ENCODE measurements around the gene TTBK2. TPM values are rescaled to one million over a fixed set of nuclear protein-coding genes. Genes with fewer than 3 reads are reported as not detected.

TTBK2 gene
- total and polyA plus RNA-seq, 10 of the 15 experiments (the other 5 are each of a cell fraction or from before 2014, with no cell fraction given): 0.66 to 9.1 (median 3.7) TPM

- Histone ChIP-seq H3K9me3 (replicated peaks; ENCODE audit: control insufficient read depth, insufficient read depth, low read length) (no peaks in the 10 kb centered on the region), H3K79me2 (ENCODE audit: control insufficient read depth, insufficient read depth, low read length) (peaks cover 6% of the 10 kb centered on the region), H3K4me2 (ENCODE audit: control insufficient read depth, insufficient read depth) (peak overlapping the region; percentile 86), H2AFZ (ENCODE audit: control insufficient read depth, low read depth, low read length) (peak overlapping the region; percentile 94), H3K4me3 (peak overlapping the region; percentile 88), H3K27ac (ENCODE audit: control insufficient read depth, insufficient read depth) (peak overlapping the region; percentile 69), H3K36me3 (ENCODE audit: control insufficient read depth in 2 of 2, insufficient read depth in 2 of 2, low read length in 1 of 2) (peaks cover 8% of the 10 kb centered on the region in 2 experiments; a peak in 3 of 4 replicates), H3K9ac (ENCODE audit: control insufficient read depth, insufficient read depth, low read length) (peak overlapping the region; percentile 77), H3K27me3 (replicated peaks in 1 of 2; ENCODE audit: control insufficient read depth in 2 of 2, insufficient read depth in 2 of 2, low read length in 1 of 2) (no peaks in the 10 kb centered on the region), H3K4me1 (ENCODE audit: control insufficient read depth, insufficient read depth, low read length) (peaks cover 18% of the 10 kb centered on the region), H4K20me1 (ENCODE audit: control insufficient read depth, insufficient read depth) (no peaks in the 10 kb centered on the region)
- intact Hi-C loops (cut with micrococcal nuclease; ENCODE audit: unreplicated experiment): loop anchor here (10.0 kb wide), 1 partner anchor 189 kb away; the partner anchor contains the start of gene TTBK2
- ChIA-PET POLR2A (interaction anchor here (0.5 kb wide), 1 partner anchor 1543 kb away, joined by 5 read pairs; no protein-coding TSS in a partner anchor), RAD21 (ENCODE audit: unreplicated experiment) (interaction anchor here (1.5 kb wide), 1 partner anchor 190 kb away, joined by 6 read pairs; no protein-coding TSS in a partner anchor), SMC1A (ENCODE audit: uncharacterized antibody, unreplicated experiment) (interaction anchor here (0.6 kb wide), 1 partner anchor 448 kb away, joined by 3 read pairs; no protein-coding TSS in a partner anchor), CTCF (interaction anchor here (6.2 kb wide), 1 partner anchor 190 kb away, joined by 26 read pairs; no protein-coding TSS in a partner anchor)
- under 1% methylated on average over 38 of the region's 55 CpGs for WGBS (ENCODE audit: insufficient coverage, insufficient replicate concordance, low lambda C conversion rate, missing lambda C conversion rate)
- TF ChIP-seq BACH1 (IDR thresholded peaks at IDR 0.05; ENCODE audit: borderline replicate concordance) (0 out of 2 replicates have a peak, but pooled peaks have one; percentile 13), RBBP5 (conservative IDR thresholded peaks at IDR 0.05) (no peak), JUND (IDR thresholded peaks at IDR 0.05; ENCODE audit: low read depth, low read length) (no peak), ZNF592 (IDR thresholded peaks at IDR 0.05) (no peak), TCF12 (IDR thresholded peaks at IDR 0.05; ENCODE audit: low read depth, low read length) (no peak)
- TF ChIP-seq, protein P1, sequence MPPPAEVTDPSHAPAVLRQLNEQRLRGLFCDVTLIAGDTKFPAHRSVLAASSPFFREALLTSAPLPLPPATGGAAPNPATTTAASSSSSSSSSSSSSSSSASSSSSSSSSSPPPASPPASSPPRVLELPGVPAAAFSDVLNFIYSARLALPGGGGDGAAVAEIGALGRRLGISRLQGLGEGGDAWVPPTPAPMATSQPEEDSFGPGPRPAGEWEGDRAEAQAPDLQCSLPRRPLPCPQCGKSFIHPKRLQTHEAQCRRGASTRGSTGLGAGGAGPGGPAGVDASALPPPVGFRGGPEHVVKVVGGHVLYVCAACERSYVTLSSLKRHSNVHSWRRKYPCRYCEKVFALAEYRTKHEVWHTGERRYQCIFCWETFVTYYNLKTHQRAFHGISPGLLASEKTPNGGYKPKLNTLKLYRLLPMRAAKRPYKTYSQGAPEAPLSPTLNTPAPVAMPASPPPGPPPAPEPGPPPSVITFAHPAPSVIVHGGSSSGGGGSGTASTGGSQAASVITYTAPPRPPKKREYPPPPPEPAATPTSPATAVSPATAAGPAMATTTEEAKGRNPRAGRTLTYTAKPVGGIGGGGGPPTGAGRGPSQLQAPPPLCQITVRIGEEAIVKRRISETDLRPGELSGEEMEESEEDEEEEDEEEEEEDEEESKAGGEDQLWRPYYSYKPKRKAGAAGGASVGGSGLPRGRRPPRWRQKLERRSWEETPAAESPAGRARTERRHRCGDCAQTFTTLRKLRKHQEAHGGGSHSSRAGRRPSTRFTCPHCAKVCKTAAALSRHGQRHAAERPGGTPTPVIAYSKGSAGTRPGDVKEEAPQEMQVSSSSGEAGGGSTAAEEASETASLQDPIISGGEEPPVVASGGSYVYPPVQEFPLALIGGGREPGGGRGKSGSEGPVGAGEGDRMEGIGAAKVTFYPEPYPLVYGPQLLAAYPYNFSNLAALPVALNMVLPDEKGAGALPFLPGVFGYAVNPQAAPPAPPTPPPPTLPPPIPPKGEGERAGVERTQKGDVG (CRISPR knock-in tag; IDR thresholded peaks at IDR 0.05): no peak
- ATAC-seq (peak; percentile 59), DNase-seq (ENCODE audit: low read depth, low spot score) (no peak), FAIRE-seq (no peak)
- in situ Hi-C loops (cut with MboI): no loop called here
- BruUV-seq (replicated peaks): no TSS peak
Measured at GRCh38 chr15:42736178-42736792, 184.3 kb downstream of the TTBK2 start.
